HG02798 (cell line): ENCODE measurements around the gene RPLP1.

Experiments
- ATAC-seq: cut with Tn5 transposase; IDR thresholded peaks from one replicate; pipeline ENCODE4 v1.9.1; 2021; ENCODE audit warnings: mild to moderate bottlenecking; ENCODE audit not compliant: unreplicated experiment, poor library complexity

RPLP1 gene

DNA sequence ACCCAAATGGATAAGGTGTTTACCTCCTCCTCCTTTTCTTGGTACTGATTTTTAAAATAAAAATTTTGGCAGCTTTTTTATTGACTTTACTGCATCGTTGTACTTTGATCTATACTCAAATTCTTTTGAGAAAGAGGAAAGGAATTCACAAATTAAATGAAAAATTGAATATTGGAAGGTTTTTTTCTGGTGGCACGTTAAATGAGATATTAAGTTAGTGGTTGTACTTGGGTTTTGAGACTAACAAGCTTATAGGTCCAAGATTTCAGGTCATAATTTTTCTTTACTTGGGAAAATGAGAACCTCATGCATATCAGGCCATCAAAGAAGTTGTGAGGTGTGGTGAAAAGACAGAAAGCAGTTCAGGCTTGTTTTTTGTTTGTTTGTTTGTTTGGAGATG is 14.1 kb downstream of the RPLP1 start:
- no peak for ATAC-seq

DNA sequence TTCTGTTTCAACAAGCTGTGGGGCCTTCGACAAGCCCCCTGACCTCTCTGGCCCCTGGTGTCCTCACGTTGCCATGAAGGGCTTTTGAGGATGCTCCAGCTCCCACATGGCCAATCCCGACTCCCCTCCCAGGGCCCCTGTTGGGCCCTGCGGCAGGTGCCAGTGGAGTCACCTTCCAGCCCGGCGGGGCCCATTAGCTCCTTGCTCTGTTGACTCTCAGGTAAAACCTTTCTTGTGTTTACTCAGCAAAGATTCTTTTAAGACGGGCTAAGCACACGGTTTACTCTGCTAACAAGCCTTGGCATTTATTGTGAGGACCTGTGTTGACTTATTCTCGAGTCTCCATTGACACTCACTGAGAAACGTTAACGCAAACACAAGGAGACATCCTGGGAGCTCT is 15.0 kb downstream of the RPLP1 start:
- ATAC-seq: no peak

DNA sequence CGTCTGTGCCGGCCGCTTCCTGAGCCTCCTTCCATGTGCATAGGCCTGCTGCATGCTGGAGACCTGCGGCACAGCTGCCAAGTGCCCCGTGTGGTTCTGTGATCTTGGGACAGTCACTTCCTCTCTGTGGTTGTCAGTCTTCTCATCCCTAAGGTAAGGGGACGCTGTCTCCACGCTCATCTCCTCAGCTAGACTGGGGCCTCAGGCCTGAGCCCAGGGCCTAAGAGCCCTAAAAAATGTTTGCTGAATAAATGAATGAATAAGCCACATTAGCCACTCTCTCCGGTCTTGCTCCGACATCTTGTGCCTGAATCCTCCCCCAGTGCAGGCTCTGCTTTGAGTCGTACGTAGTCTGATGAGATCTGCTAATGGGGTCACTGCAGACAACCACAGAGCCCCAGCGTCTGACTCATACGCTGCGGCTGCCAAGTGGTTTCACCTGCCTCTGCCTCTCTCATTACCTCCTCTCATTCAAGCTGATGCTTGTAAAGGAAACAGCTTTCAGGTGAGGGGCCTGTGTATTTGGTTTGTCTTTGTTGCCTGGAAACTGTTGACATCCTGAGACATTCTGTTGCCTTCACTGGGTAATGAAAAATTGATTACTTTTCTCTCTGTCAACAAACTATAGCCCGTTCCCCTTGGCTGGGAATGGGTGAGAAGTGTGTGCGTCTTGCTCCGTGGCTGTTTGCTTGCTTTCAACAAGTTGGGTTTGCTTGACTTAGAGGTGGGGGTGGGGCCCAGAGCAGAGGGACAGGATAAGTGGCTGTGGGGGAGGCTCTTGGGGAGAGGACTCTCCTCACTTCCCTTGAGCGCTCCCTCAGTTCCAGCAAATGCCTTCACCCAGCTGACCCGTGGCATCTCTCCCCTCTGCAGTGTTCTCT is 15.9 kb downstream of the RPLP1 start:
- peak; percentile 63 for ATAC-seq

DNA sequence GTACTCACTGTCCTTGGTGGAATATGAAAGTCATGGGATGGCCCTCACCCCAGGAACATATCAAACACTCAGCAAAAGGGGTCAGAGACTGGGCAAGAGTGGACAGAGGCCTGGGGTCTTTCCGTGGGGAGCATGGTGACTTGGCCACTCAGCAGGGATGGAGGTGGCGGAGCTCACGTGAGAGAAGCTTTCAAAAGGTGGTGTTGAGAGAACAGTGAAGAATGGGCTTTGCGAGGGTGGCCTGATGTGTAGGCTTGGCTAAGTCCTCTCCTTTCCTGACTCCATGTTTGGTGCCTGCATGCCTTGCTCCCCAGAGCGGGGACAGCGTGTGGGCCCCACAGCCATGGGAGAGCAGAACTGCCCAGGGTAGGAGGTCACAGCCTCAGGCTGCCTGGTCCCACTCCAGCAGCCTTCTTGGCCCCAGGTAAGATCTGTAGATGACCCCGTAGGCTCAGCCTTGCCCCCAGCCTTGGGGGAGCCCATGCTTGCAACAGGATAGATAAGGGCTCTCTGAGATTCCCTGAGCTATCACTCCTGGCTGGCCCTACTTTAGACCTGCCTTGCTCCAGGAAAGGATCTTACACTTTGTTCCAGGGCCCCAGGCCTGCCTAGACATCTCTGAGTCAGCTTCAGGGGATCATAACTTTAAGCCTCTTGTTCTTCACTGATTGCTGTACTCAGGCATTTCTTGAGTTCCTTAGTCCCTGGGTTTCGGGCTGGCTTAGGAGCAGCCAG is 17.0 kb downstream of the RPLP1 start:
- no peak for ATAC-seq

DNA sequence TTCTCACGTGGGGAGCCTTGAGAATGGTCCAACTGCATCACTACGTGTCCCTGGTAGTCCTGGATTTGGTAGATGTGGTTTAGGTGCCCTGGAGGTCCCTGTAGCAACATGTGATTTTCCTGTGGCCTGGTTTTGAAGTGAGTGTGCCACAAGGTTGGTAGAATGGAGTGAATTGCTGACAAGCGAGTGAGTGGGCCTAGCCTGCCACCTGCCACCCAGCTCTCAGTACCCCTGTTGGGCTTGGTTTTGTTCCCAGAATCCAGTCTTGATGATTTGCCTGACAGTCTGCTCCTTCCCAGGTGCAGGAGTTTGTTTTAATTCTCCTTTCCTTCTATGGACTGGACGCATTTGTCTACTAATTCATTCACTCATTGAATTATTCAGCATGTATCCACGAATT is 19.4 kb downstream of the RPLP1 start:
- no peak for ATAC-seq

DNA sequence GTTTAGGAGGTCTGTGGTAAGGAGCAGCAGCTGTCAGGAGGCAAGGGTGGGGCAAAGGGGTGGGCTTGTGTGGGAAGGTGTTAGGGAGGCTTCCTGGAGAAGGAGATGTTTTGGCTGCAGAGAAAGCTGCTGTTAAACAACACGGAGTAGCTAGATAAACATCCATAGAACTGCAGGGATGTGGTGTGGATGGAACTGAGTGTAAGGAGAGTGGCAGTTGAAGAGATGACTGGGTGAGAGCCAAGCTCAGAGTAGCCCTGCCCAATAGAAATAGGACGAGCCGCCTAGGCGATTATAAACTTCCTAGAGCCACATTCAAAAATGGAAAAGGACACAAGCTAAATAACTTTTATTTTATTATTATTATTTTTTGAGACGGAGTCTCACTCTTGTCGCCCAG is 19.9 kb downstream of the RPLP1 start:
- no peak for ATAC-seq

DNA sequence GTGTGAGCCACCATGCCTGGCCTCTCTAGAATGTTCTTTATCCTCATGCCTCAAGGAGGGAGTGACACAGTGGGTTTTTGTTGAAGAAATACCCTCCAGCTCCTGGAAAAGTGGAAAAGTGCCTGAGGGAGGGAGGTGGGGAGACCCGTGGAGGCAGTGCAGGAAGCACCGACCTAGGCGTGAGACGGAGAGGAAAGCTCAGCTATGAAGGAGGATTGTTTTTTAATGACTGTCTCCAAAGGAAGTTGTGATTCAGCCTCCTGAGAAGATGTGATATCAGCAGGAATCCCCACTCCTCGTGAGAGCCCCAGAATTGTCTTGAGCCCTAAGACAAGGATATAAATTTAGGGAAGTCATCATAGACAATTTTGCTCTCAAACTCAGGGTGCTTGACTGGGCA is 21.7 kb downstream of the RPLP1 start:
- ATAC-seq: no peak

DNA sequence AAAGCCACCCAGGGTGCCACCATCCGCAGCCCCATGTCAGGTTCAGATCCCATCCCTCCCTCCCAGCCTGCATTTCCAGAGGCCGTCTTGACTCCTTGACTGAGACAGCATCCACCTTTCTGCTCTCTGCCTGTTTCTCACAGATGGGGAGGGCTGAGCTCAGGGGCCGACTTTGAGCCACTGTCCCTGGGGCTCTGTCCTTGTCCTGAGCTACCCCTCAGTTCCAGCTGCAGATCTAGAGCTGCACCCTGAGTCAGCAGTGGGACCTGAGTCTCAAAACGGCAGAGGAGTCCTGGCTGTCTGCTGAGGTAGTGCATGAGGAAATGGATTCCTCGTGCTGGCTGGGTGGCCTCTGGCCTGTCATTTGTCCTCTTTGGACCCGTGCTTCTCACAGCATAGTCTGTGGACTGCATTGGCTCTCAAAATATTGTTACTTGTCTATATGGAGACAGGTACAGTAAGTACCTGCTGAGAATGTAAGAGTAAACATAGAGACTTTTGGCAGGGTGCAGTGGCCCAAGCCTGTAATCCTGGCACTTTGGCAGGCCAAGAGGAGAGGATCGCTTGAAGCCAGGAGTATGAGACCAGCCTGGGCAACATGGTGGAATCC is 22.3 kb downstream of the RPLP1 start:
- ATAC-seq: no peak

DNA sequence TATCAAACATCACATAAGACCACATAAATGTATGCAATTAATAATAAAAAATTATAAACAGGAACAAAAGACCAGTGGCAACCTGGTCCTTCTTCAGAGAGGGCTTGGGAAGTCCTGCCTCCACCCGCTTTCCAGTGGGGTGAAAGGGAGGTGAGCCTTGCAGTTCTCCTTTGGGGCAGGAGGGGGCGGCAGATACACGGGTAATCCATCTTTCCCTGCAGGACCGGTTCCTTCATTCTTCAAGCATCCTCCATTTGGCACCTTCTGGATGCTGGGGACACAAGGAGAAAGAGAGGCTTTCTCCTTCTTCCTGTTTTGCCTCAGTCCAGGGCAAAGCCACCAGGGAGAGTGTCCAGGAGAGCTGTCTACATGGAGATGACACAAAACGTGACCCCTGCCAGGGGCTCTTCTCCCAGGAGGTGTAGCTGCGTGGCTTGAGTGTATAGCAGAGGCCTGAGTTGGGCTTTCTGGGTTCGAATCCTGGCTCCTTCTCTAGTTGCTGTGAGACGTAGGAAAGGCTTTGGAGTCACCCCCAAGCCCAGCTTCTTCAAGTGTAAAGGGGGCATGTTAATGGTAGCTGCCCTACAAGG is 23.2 kb downstream of the RPLP1 start:
- no peak for ATAC-seq

DNA sequence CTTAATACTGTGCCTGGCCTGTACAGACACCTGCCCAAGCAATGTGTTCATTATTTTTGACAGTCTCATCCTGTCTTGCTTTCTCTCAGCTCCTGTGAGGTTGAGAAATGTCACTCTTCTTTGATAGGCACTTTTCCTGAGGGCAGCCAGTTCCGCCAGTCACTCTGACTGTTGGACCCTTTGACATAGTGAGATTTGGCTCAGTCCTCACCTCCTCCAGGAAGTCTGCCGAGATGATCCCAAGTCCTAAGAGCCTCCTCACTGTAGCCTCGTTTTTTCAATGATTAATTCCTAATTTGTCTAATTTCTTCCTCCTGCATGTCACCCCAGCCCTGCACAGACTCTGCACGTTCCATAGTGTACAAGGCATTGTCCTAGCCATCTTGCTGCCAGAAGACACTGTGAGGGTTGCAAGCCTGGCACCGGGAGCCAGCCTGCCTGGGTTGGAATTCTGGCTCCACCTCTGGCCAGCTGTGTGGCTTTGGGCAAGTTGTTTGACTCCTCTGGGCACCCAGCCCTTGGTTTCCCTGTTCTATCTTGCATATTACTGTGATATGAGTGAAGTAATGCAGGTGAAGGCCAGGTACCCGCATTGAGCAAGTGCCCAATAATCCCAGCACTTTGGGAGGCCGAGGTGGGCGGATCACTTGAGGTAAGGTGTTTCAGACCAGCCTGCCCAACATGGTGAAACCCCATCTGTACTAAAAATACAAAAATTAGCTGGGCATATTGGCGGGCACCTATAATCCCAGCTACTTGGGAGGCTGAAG is 24.3 kb downstream of the RPLP1 start:
- no peak for ATAC-seq

DNA sequence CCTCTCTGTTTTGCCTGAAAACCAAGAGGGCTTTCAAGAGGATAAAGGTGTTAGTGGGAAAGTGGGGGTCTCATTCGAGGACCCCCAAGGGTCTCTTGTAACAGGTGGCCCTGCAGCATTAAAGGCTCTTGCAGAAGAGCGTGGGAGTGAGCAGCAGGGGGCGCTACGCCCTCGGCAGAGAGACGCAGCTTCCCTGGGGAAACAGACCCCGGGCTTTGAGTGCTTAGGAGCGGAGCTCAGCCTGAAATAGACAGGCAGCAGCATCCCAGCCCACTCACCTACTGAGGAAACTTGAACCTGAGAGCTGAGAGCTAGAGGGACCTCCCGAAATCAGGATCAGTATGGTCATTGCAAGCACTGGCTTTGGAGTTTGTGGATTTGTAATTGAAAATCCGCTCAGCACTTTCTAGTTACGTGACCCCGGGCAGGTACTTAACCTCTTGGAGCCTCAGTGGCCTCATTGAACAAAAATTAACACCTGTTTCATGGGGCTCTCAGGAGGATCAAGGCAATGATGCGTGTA is 25.7 kb downstream of the RPLP1 start:
- ATAC-seq: no peak

DNA sequence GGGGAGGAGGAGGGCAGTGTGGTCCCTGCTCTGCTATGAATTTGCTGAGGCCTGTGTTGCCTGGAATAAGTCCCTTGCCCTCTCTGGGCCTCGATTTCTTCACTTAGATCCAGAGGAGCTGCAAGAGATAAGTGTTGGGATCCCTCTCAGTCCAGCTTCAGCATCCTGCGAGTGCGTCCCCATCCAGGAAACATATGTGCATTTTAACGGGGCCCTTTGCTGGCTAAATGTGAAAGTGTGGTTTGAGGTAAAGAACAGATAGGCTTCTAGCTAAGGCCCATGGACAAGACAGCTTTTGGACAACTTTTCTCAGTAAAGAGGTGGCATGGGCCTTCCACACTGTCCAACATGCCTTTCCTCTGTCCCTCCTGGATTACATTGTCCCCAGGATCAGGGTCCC is 26.5 kb downstream of the RPLP1 start:
- no peak for ATAC-seq

DNA sequence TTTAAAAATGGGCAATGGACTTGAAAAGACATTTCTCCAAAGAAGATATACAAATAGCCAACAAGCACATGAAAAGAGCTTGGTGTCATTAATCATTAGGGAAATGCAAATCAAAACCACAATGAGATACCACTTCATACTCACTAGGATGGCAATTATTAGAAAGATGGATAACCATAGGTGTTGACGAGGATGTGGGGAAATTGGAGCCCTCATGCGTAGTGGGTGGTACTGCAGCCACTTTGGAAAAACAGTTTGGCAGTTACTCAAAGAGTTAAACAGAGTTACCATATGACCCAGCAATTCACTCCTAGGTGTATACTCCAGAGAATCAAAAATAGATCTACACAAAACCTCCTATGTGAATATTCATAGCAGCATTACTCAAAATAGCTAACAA is 27.4 kb downstream of the RPLP1 start:
- no peak for ATAC-seq

DNA sequence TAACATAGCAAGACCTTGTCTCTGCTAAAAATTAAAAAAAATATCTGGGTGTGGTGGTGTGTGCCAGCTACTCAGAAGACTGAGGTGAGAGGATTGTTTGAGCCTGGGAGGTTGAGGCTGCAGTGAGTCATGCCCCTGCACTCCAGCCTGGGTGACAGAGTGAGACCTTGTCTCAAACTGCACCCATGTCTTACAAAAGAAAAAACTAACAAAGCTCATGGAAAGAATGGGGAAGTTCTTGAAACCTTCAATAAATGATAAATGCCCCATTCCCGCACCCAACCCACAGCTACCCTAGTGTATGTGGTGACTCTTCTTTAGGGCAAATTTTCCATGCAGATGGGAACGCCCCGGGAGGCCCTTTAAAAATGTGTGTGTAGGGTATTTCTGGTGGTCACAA is 28.3 kb downstream of the RPLP1 start:
- no peak for ATAC-seq

DNA sequence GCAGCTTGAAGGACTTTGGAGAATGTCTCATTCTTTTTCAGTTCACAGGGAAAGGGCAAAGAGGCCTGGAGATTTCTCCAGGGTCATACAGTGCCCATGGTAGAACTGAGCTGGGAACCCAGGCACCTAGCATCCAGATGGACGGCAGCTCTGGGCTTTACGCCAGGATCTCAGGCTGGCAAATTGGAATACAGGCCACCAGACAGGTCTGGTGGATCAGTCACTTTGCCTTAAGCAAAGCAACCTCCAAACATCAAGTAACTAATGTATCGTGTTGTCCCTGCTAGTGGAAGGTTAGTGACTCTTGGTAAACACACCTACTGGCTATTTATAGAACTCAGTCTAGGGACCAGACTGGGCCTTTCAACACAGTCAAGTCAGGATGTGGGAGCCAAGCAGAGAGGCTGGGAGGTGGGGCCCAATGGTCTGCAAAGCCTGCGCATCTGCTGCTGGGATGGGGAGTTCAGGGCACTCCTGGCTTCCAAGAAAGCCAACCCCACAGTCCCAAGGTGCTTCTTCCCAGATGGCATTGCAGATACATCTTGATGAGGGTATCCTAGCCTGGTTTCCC is 30.2 kb downstream of the RPLP1 start:
- no peak for ATAC-seq

DNA sequence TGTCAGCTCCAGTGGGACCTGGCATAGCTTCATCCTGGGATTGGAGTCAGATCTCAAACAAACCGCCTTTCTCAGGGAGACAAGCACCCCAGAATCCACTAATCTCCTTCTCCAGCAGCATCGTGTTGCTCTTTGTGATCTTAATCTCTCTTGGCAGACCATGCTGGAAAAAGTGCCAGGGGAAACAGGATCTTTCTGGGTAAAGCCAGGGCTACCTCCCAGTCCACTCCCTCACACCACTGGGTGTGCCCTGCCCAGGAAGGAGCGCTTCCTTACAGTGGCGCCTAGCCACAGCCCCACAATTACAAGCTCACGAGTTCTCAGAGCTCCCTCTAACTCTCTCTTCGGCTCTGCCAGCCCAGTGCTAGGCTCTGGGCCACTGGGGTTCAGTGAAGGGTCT is 32.2 kb downstream of the RPLP1 start:
- no peak for ATAC-seq

DNA sequence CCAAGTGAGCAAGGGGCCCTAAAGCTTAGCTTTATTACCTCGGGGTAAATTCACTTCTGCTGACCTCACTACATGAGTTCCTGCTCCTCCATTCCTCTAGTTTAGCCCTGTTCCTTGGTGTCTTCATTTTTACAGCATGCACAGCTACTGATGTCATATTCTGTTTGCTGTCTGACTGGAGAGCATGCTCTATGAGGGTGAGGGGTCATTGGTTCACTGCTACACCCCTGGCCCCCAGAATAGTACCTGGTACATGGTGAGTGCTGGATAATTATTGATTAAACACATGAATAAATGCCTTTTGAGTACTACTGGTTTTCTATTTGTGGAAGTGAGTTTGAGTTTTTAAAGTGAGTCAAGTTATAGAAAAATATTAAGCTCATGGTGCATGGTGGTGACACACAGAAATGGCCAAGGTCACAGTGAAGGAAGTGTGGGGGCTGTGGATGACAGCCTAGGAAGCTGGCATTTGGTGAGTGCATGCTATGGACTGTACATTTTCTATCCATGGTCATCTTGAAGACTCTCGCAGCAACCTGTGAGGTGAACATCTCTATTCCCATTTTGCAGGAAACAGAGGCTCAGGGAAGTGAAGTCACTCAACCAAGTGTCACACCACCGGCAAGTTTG is 34.0 kb downstream of the RPLP1 start:
- ATAC-seq: no peak

DNA sequence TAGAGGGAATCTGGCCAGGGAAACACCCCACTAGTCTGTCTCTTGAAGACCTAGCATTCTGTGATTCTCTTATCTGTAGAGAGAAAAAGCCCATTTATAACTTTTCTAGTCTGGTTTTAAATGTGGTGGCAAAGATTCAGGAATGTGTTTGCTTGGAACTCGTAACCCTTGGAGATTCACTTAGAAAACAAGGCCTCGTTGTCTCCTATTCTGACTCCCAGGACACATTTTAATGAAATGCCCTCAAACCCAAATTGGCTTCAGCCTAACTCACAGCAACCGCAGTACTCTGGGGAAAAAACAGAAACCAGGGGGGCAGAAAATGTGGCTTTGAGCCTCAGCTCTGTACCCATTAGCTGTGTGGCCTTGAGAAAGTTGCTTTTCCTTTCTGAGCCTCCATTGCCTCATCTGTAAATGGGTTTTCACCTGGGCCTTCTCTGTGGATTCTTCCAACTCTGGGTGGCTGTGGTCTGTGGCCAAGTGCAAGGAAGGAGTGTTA is 36.5 kb downstream of the RPLP1 start:
- ATAC-seq: no peak
